Posterior vena cava (tissue), 2 donors: ENCODE data around the gene TIPARP. TPM values are rescaled to one million over a fixed set of nuclear protein-coding genes. Genes with fewer than 3 reads are reported as not detected.
A peak's percentile ranks its signal among the peaks of the same experiment; 100 is the strongest.

Experiments
- DNase-seq: peaks from one replicate; pipeline ENCODE4 v3.0.0-alpha.2; 2020; ENCODE audit warnings: low spot score
- intact Hi-C, 2 donors: fragments of 100-400 bp; cut with DNase I; formaldehyde crosslinking; loops; one replicate each; pipeline versions ENCODE4 v1.14.1 to v1.14.2; 2022 to 2023
- total RNA-seq, 2 donors: library from RNA; stranded (reverse); fragmentation: NEBNext Ultra II Directional; extraction: Animal tissue kit (Norgen Biotek cat#: 25700); gene quantifications; one replicate each; pipeline ENCODE4 v1.2.1, GENCODE V29; 2021
- donor health status: DM: yes; HTN: yes; CAD: no.
- donor health status: DM: yes; HTN: yes; CAD: no.

Gene TIPARP
- total RNA-seq, 2 donors from 2014 or later = 26.5 to 30.2 TPM

DNA sequence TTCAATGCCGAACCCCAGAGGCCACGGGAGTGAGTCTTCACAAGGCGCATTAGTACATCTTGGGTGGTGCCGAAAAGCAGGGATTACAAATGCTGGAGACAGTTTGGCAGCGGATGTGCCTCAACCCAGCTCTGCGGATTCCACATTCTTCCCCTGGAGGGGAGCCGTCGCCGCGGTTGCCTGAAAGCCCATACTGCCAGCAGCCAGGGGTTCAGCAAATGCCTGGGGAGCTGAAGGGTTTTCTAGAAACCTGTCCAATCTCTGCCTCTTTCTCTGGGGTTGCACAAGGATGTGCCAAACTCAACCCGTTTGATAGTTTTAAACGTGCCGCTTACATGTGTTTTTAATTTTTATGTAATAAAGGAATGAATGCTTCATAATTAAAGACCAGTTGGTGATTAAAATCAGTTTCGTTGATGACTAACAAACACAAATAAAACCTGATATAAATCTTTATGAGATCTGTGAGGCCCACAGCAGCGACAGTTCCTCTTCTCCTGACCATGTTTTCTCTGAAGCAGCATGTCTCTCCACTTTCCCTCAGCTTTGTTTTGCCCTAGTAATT lies 77.2 kb downstream of the TIPARP start:
- intact Hi-C loops = no loop called here
- peak; percentile 88 for DNase-seq

Other genes with a start within 250 kb of the TIPARP start
- gene SSR3, start 119.5 kb upstream of the TIPARP start, total RNA-seq = 100 to 1,000 TPM; 150 to 171 TPM
- 1 to 10 TPM; 1.4 to 1.6 TPM for gene LEKR1, start 151.8 kb downstream of the TIPARP start, total RNA-seq